Activated CD4-positive, alpha-beta T cell treated with anti-CD3 and anti-CD28 coated beads, Interleukin-2, Interleukin-6, amounts not matched to agents 100 ng/mL and 50 ng/mL, durations not matched to agents 16 hours and 8 hours (primary cell): Measurements from ENCODE around the gene KCNH4.

Source experiments
- DNase-seq: peaks from one replicate; pipeline ENCODE4 v3.0.0-alpha.2; 2020

KCNH4 gene

DNA sequence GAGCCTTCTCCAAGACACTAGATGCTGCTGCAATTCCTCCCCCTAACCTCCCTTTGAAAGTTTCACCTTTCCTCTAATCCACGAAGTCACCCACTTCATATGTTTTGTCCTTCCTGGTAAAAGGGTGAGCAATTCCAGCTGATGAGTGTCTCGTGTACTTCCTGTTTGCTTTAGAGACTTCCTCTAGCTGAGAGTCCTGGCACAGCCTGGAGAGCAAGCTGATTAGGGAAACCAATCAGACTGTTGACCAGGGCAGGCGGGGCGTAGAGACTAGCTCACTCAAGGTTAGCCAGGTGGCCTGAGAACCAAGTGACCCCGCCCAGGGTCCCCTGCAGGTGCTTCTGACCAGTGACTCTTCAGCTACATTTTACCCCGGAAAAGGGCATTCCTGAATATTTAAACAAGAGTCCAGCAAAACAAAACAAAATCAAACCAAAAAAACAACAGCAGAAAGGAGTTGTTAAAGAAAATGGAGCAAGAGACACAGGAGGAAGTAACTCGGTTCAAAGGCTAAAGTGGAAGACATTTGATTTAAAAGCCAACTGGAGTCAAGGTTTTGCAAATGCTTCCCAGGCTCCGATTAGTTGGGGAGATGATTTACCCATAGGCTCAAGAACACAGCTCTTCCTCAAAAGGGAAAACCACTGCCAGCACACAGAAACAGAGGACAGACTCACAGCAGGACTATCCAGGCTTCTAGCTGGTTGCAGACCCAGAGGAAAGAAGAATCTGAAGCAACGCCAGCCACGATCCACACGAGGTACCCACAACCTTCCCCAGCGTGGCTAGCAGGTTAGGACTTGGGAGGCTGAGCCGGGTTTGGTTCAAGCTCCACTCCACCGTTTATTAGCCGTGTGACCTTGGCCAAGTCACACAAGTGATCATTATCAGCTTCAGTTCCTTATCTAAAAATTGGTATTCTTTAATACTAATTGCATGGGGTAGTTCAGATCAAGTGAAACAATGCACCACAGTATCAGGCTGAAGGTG lies 45.0 kb downstream of the KCNH4 start:
- DNase-seq, result no peak

DNA sequence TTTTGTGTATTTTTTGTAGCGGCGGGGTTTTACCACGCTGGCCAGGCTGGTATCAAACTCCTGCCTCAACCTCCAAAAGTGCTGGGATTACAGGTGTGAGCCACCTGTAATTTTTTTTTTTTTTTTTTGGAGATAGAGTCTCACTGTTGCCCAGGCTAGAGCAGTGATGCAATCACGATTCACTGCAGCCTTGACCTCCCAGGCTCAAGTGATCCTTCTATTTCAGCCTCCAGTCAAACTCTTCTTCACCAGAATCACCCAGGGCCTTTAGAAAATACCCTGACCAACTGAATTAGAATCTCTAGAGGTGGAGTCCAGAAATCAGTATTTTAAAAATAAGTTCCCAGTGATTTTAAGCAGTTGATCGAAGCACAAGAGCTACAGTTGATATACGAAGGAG lies 45.8 kb downstream of the KCNH4 start:
- no peak for DNase-seq

DNA sequence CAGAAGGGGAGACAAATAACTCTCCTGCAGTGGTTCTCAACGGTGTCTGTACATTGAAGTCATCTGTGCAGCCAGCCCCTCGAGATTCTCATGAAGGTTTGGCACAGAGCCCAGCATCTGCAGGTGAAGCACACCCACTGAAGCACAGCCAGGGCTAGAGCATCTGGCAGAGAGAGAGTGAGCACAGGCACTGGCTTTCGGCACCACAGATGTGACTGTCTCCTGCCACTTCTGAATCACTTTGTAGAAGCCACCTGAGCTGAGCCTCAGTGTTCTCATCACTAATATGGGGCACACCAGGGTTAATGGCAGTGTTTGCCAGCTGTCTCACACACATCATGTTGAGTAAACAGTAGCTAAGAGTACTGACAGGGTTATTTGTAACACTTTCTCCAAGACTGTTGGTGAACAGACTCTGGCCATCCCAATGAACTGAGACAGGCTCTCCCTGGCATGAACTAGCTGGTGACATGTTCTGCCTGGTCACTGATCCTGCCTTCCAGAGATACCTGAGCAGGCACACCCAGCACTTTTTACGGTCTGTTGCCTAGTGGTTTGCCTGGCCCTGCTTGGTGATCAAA lies 47.4 kb downstream of the KCNH4 start:
- no peak for DNase-seq

DNA sequence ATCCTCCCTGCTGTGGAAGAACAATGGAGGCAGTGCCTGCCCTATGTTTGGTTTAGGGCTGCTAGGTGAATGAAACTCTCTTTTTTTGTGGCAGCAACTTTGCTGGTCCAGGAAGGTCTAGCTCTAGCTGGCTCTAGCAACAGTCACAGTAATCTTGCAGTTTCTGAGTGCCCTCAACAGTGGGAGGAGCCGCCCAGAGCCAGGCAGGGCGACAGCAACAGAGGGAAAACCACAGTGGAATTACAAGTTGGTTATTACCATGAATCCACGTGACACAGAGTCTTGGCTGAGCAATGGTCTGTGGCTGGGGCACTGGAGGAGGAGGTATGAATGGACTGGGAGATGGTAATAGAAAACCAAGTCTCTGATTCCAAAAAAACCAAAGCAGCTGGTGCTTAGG lies 48.0 kb downstream of the KCNH4 start:
- peak; percentile 55 for DNase-seq

DNA sequence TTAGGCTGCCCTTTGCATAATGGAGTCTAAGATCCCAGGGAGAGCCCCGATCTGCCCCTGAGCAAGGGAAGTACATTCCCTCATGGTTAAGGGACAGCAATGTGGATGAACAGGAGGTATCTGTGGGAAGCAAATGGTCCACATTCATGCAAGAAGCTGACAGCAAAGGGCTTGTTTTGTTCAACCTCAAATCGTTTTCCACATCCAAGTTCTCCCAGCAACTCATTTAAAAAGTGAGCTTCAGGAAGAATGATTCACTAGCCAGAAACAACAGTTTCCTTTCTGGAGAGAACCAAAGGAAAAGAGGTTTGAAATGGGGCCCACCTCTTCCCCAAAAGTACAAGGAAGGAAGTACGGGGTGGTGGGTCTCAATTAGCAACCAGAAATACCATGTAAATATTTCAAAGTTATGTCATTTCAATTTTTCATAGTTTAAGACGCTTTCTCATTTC lies 48.9 kb downstream of the KCNH4 start:
- DNase-seq, result no peak

- DNase-seq, result no peak
These were observed 49.7 kb downstream of the KCNH4 start for GRCh38 chr17:42131232-42131631.

GRCh38 chr17:42130310-42130936 lies 50.5 kb downstream of the KCNH4 start:
- no peak for DNase-seq

DNA sequence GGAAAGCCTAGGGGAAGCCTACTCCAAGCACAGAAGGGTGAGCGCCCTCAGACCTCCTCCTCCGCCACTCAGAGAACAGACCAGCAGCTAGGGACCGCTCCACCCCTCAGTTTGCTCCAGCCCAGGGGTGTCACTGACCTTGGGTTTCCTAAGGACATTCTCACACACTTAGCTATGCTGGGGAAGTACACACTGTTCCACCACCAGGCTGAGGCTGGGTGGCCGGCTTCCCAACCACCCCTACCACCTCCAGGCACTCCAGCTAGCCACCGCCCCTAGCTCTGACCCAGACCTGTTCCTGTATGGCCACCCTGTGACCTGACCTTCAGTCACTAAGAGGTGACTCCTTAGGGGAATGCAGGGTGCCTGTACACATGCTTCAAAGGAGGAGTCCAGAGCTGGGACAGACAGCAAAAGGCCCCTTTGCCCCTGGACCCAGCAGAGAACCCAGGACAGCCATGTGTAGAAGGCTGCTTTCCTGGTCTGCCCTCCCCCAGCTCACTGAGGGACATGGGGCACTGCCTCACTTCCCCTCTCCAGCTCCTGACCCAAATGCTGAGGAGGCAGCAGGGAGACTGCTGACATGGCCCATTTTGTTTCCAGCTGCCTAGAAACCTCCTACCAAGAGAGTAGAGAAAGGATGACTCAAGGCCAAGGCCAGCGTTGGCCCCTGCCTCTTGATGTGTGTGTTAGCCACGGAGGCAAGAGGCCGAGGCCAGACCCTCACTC lies 51.7 kb downstream of the KCNH4 start:
- DNase-seq, result no peak

DNA sequence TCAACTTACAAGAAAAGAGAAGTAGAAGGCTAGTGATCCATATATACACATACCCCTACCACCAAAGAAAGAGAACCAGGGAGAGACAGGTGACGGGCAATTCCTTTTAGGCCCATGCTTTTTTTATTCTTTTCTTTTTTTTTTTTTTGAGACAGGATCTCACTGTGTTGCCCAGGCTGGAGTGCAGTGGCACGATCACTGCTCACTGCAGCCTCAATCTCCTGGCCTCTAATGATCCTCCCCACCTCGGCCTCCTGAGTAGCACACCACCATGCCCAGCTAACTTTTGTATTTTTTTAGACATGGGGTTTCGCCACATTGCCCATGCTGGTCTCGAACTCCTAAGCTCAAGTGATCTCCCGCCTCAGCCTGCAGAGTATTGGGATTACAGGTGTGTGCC lies 53.5 kb downstream of the KCNH4 start:
- no peak for DNase-seq

- no peak for DNase-seq
These were observed 54.1 kb downstream of the KCNH4 start for GRCh38 chr17:42126836-42127235.

DNA sequence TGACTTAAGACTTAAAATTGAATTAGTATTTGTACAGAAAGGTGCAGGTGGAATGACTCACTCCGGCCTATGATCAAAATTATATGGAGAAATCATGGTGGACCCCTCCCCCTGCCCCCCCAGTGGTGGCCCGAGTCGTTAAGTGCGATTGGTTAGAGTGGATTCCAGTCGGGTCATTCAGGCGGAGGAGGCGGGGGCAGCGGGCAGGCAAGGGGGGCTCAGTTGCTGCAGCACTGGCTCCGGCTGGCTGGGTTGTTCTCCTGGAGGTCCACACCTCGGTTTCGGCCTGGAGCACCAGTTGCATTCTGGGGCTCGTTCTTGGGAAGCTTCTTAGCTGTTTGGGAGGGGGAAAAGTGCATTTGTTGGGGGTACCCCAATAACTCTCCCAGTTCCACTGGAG lies 55.4 kb downstream of the KCNH4 start:
- no peak for DNase-seq

DNA sequence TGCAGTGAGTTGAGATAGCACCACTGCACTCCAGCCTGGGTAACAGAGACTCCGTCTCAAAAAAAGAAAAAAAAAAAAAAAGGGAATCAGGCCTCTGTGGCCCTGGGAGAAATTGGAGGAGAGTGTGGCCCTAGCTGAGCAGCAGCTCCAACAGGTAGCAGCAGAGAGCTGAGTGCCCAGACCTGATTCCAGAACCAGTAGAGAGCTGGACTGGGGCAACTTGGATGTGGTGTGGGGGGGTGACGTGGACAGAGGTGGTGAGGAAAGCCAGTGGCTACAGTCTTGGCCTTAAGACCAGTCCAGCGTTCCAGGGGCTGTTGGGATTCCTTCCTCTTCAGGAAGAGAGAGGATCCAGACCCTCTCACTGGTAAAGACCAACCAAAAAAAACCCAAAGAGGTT lies 56.7 kb downstream of the KCNH4 start:
- no peak for DNase-seq

- DNase-seq, result no peak
These were observed 58.3 kb downstream of the KCNH4 start, which contains the start of gene HSPB9 for GRCh38 chr17:42122371-42123303. HSPB9 (plus strand) TSS chr17:42122804; CDS start chr17:42122851, 47 bp downstream.

- DNase-seq, result peak; percentile 88
These were observed 59.9 kb downstream of the KCNH4 start, which contains the start of gene KAT2A for GRCh38 chr17:42120770-42121769. KAT2A (minus strand) TSS chr17:42121367; CDS start chr17:42121304, 63 bp downstream.

- DNase-seq, result no peak
These were observed 60.7 kb downstream of the KCNH4 start for GRCh38 chr17:42120161-42120769.

GRCh38 chr17:42119301-42119700 lies 61.6 kb downstream of the KCNH4 start:
- DNase-seq, result no peak

DNA sequence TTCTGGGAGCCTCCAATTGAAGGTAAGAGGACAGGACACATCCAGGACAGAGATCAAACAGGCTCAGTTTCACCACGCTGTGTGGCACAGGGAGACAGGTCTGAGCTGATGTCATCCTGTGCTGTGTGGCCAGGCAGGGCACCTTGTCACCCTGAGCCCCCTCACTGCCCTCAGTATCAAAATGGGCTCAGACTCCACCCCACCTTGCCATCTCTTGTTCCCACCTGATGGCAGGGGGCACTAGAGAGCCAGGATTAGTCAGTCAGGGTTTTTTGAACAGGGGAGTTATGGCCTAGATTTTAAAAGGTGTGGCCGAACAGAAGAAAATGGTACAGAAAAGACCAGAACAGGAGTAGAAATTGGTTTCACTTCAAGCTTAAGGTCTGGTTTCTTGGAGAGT lies 62.4 kb downstream of the KCNH4 start:
- peak; percentile 55 for DNase-seq

- no peak for DNase-seq
These were observed 62.8 kb downstream of the KCNH4 start for GRCh38 chr17:42118126-42118510.

DNA sequence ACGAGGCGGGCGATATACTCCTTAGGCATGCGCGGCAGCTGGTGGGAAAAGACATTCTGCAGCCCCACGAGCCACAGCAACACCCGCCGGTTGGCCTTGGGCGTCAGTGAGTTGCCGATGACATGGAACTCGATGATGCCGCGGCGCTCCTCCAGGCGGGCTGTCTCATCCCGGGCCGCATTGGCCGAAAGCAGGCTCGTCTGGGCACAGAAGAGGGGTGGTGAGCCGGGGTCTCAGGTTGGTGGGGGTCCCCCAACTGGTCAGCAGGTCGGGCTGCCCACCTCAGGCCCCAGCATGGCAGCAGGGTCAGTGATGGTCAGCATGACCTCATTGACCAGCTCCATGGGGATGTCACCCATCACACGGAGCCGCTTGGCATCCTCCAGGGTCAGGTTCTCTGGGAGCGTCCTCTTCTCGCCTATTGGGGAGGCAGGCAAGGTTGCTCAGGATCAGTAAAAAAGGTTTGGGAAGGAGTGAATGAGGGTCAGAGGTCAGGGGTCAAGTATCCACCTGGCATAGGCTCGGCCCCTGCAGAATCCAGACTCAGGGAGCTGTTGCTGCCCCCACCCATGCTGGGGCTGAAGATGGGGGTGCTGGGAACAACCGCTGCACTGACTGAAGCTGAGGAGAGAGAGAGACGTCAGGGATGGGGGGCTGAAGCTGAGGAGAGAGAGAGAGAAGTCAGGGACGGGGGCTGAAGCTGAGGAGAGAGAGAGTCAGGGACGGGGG lies 63.4 kb downstream of the KCNH4 start:
- no peak for DNase-seq
